NCI-H146 treated with DMSO at 0.1 percent for 48 hours (cell line): Measurements from ENCODE around the gene PDGFRB.

Source experiments
- DNase-seq: peaks from one replicate; lab custom pipeline; 2025; ENCODE audit not compliant: unreplicated experiment; lab: John Stamatoyannopoulos, UW

The PDGFRB gene

DNA sequence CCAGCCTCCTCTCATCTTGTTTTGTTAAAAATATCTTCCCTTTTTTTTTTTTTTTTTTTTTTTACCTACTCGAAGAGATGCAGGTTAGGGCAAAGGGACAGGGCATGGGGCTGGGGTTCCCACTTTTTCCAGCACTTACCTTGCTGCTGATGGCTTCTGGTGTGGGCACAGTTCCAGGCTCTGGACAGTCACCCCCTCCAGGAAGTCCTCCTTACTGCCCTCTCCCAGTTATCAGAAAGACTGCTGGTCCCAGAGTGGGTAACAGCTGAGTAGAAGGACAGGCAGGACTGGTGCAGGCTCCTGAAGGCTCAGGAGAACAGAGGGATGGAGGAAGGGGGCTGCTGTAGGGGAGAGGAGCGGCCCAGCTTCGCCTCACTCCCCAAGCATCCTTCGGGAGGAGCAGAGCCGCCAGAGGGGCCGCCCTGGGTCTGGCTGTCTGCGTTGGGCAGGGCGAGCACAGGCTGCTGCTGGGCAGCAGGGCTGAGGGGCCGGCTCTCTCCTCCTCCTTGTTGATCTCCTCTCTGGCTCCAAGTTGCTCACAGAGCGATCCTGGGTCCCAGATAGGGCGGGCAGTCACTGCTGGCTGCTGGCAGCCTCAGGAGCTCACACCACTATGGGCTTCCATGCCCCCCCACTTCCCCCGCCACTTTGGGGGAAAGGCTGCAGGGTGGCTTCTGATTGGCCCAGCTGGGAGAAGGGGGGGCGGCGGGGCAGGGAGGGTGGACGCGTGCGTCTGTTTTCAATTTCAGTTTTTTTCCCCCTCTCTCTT, at the start of gene PDGFRB:
TSS of gene PDGFRB (minus strand) at position 588 of the 769 bp plus-strand sequence. CDS start 18,798 bp downstream, outside the sequence.
- DNase-seq, result no peak

DNA sequence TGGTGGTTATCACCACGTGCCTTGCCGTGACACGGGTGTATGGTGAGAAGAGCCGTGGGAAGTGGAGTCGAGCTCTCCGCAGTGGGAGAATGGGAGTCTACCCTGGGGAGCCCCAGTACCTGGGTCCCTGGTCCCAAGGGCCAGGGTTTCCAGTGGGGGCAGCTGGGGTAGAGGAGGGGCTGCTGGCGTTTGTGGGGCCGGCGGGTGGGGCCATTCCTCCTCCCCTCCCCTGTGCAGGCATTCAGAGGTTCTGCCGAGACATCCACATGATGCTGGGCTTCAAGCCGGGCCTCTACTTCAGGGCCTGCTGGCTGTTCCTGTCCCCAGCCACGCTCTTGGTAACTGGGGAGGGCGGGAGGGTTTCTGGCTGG, 48.9 kb upstream of the PDGFRB start:
- DNase-seq, result no peak

DNA sequence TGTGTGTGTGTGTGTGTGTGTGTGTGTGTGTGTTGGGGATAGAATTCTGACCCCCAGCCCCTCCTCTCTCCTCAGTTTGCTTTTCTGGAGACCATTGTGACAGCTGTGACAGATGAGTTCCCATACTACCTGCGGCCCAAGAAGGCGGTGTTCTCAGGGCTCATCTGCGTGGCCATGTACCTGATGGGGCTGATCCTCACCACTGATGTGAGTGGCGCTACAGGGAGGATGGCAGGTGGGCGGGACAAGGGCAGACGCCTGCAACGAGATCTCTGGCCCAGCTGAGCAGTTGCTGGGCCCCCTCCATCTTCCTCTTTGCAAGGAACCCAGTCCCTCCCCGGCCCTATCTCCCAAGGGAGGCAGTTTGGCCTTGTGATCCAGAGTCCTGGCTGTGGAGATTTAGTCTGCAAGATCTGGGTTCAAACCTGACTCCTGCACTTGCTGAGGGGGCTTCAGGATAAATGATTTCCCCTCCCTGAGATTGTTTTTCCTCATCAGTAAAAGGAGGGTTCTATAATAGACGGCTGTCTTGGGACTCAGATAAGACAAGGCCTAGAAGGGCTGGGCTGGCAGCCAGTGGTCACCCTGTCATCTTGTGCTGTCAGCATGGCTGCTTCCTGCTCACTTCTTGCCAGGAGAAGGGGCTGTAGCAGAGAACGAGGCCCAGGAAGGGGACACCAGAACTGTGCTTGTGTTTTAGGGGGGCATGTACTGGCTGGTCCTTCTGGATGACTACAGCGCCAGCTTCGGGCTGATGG, 48.4 kb upstream of the PDGFRB start:
- DNase-seq, result no peak

DNA sequence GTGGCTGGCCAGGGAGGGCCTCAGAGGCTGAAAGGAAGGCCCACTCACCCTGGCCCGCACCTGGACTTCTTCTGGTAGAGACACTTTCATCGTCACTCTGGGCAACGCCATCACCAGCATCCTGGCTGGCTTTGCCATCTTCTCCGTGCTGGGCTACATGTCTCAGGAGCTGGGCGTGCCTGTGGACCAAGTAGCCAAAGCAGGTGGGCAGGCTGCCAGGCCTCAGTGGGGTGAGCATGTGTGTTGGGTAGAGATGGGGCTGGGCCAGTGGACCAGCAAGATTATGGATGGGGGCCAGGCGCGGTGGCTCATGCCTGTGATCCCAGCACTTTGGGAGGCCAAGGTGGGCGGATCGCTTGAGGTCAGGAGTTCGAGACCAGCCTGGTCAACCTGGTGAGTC, 46.9 kb upstream of the PDGFRB start:
- DNase-seq, result no peak

DNA sequence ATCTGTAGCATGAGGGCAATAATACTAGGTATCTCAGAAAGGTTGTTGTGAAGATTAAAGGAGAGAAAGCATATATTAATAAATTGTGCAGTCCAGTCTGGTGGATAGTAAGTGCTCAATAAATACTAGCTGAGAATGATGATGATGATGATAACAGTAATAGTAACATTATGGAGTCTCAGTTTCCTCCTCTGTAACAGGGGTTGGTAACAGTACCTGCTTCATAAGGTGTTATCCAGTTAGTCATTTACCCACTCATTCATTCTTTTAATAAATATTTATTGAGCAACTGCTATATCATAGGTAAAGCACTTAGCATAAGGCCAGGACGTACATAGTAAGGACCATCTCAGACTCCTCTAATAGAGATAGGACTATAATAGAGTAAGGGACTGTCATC, 41.8 kb upstream of the PDGFRB start:
- no peak for DNase-seq

DNA sequence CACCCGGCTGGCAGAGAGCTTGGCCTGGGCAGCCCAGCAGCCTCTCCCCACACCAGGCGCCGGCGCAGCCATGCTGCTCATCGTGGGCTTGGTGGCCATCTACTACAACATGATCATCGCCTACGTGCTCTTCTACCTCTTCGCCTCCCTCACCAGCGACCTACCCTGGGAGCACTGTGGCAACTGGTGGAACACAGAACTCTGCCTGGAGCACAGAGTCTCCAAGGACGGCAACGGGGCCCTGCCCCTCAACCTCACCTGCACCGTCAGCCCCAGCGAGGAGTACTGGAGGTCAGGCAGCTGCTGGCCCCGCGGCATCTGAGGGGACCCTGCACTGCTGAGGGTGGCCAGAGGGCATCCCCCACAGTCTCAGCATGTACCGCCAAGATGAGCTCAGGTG, 41.3 kb upstream of the PDGFRB start:
- no peak for DNase-seq

DNA sequence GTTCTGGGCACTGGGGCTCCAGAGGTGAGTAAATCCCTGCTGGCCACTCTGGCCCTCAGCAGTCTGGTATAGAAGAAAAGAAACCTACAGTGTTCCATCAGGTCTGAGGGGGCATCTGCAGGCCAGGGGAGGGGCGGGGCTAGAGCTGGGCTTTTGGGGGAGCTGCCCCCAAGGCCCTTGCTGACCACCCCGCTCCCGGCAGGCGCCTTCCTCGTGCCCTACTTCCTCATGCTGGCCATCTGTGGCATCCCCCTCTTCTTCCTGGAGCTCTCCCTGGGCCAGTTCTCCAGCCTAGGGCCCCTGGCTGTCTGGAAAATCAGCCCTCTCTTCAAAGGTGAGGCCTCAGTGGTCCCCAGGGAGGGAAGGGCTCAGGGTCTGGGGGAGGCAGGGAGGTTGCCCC, 40.9 kb upstream of the PDGFRB start:
- no peak for DNase-seq

DNA sequence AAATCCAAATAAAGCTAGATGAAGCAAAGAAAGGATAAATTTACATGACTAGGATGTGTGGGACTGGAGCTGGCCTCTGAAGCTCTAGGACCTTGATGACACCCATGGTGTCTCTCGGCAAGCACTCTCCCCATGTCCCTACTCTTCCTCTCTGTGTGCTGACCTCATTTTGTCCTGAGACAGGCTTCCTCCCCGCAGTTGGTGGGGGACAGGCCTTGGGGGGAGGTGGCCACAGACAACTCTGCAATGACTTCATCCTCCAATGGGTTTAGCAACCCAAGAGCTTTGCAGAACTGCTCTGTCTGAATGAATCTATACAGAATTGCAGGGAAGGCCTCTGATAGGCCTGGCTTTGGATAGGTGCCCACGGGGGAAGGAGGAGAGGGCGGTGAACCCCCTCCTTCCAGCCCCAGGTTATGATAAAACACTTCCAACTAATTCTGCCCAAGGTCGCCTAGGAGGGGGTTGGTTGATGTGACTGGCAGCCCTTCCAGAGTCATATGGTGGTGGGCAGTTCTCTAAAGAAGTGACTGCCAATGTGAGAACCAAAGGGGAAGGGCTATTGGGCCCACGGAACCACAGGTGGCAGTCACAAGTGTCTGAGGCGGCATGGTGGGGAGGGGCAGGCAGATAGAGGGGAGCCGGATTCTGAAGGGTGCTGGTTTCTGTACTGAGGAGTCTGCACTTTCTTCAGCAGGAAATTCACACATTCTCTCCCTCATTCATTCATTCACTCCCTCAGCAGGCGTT, 40.3 kb upstream of the PDGFRB start:
- DNase-seq, result no peak

DNA sequence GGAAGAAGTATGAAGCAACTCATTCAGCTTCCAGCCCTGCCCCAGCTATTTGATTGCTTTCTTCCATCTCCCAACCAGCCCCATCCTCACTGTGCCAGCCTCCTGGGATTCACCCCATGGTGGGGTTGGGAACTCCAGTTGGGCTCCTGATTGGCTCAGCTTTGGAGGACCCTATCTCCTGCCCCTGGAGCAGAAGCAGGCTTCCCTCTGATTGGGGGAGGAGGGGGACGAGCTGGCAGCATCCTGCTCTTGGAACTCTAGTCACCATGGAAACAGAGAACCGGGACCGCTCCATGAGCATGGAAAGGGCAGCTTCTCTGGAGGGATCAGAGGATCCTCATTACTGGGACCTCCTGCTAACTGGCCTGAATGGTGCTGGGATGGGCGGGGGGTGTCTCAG, 36.8 kb upstream of the PDGFRB start:
- DNase-seq, result no peak

DNA sequence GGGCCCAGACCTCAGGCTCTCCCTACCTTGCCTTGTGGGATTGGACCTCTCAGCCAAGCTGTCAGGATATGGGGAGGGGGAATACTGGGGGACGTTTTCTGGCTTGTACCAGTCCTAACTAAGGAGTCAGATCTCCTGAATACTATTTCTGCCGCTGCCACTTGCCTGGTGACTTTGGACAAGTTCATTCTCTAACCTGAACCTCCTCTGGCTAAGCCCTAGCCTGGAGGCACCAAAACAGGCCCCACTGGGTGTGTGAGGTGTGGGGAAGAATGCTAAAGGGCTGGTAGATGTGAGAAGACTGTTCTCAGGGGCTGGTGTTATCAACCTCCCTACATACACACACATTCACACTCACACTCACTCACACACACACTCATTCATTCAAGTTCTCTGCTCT, 35.3 kb upstream of the PDGFRB start:
- no peak for DNase-seq

DNA sequence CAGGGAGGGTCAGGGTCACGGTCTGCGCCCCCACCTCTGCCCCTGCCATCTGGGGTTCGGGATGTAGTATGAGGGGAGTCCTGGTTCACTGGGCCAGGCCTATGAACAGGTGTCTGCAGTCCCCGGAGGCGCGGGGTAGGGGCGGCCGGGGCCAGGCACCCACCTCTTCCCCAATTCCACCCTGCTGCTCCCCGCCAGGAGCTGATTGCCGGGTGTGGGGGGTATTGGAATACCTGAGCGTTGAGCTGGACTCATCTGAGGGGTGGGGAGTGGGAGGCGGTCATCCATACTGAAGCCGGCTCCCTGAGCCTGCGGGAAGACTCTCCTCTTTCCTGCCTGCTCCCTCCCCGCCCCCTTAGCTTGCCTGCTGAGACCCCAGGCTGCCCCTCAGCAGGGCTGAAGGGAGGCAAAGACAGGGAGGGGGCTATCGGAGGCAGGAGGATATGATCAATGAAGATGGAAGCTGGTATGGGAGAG, 34.9 kb upstream of the PDGFRB start:
- no peak for DNase-seq

DNA sequence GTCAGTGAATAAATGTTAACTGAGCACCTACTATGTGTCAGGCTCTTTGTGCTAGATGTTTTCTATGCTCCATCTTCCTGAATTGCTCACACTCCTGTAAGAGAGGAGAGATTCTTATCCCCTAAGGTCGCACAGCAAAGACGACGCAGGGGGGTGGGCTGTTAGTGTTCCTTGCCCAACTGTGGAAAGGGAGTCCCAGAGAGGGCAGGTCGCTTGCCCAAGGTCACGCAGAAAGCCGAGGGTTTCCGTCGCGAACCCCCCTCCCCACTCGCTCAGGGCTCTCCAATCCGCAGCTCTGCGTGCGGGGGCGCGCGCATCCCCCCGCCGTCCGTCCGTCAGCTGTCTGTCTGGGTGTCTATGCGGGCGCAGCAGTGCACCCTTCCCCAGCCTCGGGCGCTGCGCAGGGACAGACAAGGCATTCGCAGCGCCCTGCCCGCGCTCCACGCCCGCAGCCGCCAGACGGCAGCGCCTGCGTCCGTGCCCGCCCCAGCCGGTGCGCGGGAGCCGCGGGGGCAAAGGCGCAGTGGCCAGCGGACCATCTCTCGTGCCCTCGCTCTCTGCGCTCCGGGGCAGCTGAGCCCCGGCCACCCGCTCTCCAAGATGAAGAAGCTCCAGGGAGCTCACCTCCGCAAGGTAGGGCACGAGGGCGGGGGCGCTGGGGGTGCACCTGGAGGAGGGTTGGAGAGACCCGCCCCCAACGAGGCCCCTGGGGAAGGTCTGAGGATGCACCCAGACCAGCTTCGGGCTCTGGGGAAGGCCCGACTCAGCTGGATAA, 34.3 kb upstream of the PDGFRB start, which contains the start of gene SLC6A7:
TSS of gene SLC6A7 (plus strand) at position 335 of the 775 bp plus-strand sequence. CDS start at position 601, 266 bp downstream.
- no peak for DNase-seq

DNA sequence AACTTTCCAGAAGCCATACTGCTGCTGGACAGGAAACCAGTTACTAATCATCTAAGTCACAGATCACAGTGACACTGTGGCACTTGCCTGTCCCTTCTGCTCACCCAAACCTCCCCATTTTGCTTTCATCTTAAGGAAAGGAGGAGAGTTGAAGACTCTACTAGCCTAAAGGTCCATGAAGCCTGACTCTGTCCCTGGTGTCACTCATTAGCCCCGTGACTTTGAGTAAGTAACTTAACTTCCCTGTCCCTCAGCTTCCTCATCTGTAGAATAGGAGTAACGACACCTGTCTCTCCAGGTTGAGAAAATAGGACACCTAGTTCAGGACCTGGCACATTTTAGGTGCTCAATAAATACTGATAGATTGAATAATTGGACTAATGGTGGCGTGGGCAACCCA, 33.7 kb upstream of the PDGFRB start:
- DNase-seq, result no peak

DNA sequence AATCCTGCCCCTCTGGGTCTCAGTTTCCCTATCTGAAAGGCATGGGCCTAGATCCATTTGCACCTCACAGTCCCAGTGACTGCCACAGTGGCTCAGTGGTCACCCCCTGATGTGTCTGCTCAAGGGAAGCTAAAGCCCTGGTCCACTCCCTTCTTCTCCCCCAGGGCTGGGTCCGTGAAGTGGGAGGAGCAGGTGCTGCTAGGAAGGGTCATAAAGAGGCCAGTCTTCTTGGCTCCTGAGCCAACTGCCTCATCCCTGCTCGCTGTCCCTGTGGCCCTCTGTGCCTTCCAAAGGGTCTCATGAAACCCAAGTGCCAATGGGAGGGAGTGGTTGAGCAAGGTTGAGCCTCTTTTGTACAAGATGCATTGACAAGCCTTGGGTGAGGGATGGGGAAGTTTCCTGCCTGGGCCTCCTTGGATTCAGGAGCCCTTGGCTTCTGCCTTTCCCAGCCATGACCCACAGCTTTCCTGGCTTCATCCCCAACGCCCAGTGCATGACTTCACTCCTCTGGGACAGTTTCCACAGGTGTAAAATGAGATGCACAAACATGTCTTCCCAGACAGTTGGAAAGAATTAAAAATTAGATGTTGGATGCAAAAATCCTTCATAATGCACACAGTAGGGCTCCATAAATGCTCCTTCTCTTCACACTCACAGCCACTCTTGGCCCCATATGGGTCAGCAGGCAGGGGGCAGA, 32.6 kb upstream of the PDGFRB start:
- DNase-seq, result no peak

DNA sequence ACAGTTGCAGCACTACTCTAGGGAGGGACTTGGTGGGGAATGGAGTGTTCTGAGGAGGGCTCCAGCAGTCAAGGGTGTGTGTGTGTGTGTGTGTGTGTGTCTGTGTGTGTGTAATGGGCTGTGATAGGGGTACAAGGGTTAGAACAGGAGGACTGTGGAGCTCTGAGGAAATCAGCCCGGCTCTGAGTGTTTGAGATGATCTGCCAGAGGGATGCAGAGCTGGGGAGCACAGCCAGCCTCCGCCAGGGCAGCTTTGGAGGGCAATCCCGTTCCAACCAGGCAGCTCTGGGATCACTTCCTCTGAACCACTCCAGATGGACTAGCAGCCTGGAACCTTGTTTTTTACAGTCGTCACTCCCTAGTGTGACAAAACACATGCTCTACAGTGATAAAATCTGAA, 31.3 kb upstream of the PDGFRB start:
- no peak for DNase-seq

DNA sequence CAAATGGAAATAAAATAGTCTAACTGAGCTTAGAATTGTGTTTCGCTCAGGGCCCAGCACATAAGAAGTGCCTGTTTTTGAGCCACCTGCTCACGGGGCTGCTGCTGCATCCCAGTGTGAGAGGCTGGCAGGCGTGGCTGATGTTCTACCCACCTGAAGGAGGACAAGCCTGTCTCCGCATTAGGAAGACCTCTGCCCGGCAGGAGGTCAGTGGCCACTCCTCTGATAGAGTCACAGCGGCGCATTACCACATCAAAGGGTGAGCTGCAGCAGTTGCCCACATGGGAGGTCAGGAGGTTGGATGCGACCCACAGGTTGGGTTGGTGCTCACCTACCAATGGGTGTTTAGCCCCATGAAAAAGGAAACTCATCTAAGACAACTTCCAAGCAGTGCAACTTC, 30.5 kb upstream of the PDGFRB start:
- DNase-seq, result no peak

DNA sequence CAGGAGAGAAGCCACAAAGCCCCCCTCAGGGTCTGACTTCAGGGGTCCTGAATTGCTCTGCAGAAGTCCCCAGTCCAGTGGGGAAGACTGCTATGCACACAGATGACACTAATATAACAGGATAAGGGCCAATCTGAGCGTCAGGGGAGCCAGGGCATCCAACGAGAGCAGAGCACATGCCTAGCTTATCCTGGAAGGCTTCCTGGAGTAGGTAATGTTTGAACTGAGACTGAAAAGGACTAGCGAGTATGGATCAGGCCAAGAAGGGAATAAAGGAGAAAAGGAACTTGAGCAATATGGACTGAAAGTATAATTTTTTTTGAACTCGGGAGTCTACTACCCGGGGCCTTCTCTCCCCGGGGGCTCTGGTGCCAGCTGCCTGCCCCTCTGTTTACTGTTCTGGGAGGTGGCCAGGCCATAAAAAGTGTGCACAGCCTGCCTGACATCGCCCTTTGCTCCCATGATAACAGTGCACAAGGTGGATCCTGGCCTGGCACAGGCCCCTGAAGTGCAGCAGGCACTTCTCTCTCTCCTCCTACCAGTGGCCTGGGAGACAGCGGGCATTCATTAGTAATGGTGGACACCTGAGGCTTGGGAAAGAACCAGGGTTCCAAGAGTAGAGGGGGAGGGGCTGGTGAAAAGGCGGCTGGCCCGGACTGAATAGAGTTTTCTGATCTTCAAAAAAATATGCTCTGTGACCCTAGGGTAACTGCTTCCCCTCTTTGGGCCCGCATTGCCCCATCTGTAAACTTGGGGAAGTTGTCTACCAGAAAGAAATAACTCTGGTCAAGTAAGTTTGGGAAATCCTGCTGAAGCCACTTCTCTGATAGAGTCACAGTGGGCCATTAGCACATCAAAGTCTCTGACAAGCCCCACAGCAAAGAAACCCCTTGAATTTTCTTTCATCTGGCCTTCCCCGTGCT, 29.6 kb upstream of the PDGFRB start:
- DNase-seq, result no peak

DNA sequence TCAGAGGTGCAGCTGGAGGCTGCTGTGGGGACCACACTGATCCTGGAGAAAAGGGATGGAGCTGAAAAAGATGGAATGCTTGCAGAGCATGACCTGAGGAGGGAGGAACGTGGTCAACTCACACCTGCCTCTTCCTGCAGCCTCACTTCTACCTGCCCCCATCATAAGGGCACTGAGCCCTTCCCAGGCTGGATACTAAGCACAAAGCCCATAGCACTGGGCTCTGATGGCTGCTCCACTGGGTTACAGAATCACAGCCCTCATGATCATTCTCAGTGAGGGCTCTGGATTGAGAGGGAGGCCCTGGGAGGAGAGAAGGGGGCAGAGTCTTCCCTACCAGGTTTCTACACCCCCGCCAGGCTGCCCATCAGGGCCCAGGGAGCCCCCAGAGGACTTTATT, 28.4 kb upstream of the PDGFRB start:
- no peak for DNase-seq

DNA sequence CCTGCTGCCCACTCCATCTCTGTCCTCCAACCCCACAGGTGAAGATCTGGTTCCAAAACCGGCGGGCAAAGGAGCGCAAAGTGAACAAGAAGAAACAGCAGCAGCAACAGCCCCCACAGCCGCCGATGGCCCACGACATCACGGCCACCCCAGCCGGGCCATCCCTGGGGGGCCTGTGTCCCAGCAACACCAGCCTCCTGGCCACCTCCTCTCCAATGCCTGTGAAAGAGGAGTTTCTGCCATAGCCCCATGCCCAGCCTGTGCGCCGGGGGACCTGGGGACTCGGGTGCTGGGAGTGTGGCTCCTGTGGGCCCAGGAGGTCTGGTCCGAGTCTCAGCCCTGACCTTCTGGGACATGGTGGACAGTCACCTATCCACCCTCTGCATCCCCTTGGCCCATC, 27.8 kb upstream of the PDGFRB start:
- DNase-seq, result no peak
